ENCODE measurements around the gene VRK2.
"Not testable (repeated sequence)": the region's sequence is repeated elsewhere in the genome, so short reads cannot be mapped to it uniquely, and the experiment has no call there.

VRK2 gene

GRCh38 chr2:58170334-58170933, 123.8 kb downstream of the VRK2 start:
- not testable (repeated sequence) for DNase-seq

- DNase-seq: not testable (repeated sequence)
Observed at GRCh38 chr2:58171831-58172230, 125.2 kb downstream of the VRK2 start.

GRCh38 chr2:58177187-58177586, 130.6 kb downstream of the VRK2 start:
- not testable (repeated sequence) for DNase-seq

GRCh38 chr2:58180175-58180574, 133.6 kb downstream of the VRK2 start:
- DNase-seq: not testable (repeated sequence)

- no peak for DNase-seq
Observed at GRCh38 chr2:58180635-58181034, 134.0 kb downstream of the VRK2 start.

DNA sequence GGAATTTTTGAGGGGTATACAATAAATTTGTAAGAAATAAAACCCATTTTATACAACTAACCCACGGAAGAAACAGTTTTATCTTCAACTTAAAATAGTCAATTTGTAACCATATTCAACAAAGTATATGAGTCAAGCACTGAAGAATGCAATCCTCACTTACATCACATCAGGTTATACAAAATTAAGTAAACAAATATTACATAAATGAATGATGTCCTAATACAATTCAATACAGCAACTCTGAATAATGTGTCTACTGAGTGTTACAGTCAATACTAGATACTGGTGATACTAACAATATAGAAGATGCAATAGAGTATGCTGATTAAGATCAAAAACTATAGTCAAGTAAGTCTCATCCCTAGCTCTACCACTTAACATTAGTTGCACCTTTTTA, 135.9 kb downstream of the VRK2 start:
- DNase-seq: no peak

- no peak for DNase-seq
Observed at GRCh38 chr2:58186501-58186900, 139.9 kb downstream of the VRK2 start.

- not testable (repeated sequence) for DNase-seq
Observed at GRCh38 chr2:58187022-58187421, 140.4 kb downstream of the VRK2 start.

GRCh38 chr2:58194458-58194857, 147.9 kb downstream of the VRK2 start:
- no peak for DNase-seq

GRCh38 chr2:58195662-58196061, 149.1 kb downstream of the VRK2 start:
- no peak for DNase-seq

- DNase-seq: no peak
Observed at GRCh38 chr2:58197894-58198293, 151.3 kb downstream of the VRK2 start.

DNA sequence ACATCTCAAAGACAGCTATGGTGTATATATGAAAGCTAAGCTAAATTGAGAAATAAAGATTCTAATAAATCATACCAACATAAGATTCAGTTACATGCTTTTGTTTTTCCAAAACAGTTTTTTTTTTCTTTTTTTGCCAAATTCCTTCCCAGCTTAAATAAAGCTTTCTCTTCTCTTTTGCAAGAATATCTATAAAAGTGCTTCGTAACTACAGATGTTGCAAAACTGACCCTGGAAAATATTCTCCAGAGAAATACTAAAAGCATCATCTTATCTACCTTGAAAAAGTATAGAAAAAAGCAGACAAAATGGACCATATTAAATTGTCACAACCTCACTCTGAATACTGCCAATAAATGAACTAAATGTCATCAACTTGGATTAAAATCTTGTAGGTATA, 155.8 kb downstream of the VRK2 start:
- DNase-seq: no peak

DNA sequence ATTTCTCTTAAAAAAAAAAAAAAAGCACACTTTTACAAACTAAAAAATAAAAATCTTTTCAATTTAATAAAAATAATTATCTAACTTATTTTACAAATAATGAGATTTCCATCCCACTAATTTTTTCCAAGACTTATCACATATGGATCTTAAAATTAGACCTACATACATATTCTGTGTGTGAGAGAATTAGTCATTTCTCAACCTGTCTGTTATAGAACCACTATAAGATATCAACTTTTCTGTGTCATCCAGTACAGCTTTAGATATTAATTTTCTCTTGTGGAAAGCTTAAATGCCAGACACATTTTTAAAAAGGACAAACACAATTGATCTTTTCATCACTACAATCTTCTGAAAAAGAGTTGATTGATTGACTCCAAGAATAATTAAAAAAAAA, 156.4 kb downstream of the VRK2 start:
- DNase-seq: no peak

DNA sequence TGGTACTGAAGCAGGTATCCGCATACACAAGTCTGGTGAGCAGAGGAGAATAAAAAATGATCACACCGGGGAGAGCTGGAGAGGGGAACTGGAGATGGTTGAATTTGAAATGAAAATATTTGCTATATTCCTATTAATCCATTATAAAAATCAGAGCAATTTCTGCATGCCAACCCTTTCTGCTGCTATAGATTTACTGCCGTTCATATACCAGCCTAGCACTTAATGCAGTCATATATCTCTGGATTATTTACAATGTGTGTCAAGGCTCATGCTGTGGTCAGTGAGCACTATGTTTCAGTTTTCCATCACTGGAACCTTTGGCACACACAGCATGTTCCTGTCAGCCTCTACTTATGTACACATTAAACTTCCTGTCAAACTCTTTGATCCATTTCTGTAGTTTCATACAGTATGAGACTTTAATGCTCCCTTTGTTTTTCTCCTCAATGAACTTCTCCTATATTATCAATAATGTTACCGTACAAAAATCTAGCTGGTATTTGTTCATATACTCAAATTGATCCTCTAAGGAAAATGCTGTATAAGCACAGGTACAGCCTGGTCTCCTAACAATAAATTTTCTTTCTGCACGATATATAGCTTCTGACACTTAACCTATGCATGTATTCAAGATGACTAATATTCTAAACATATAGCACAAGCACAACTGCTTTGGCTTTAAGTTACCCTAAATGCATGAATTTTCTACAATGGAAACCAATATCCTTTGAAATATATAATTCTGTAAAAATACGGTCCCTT, 157.8 kb downstream of the VRK2 start:
- DNase-seq: no peak

GRCh38 chr2:58206785-58207184, 160.2 kb downstream of the VRK2 start:
- no peak for DNase-seq

- DNase-seq: no peak
Observed at GRCh38 chr2:58207189-58207588, 160.6 kb downstream of the VRK2 start.
